ENCODE measurements around the gene SPATA6L. TPM values are rescaled to one million over a fixed set of nuclear protein-coding genes. Genes with fewer than 3 reads are reported as not detected.

SPATA6L gene
- total and polyA plus RNA-seq, 2 experiments from 2014 or later: 1.7 to 1.9 TPM

- TF ChIP-seq REST (IDR thresholded peaks at IDR 0.05; ENCODE audit: unreplicated experiment): no peak
- TF ChIP-seq ZNF331 (CRISPR knock-in tag; IDR thresholded peaks at IDR 0.05; ENCODE audit: low read depth): no peak
- TF ChIP-seq STAT1 (IDR thresholded peaks at IDR 0.05; ENCODE audit: unreplicated experiment): no peak
Measured at GRCh38 chr9:4581861-4582565, 84.3 kb downstream of the SPATA6L start (continued).

- no peak overlapping the region for H2AFZ ChIP-seq
- Mint-ChIP-seq H3K27me3 (ENCODE audit: insufficient read depth, low read depth, poor library complexity) (no peaks in the 10 kb centered on the region), H3K27ac (no peak overlapping the region), H3K36me3 (ENCODE audit: low read depth) (no peaks in the 10 kb centered on the region), H3K4me3 (no peak overlapping the region), H3K4me1 (no peaks in the 10 kb centered on the region), H3K9me3 (no peaks in the 10 kb centered on the region)
- H3K4me3 ChIP-seq: no peak overlapping the region
- no peaks in the 10 kb centered on the region for H3K36me3 ChIP-seq (ENCODE audit: insufficient read depth)
- no peaks in the 10 kb centered on the region for H3F3A ChIP-seq (replicated peaks; ENCODE audit: low read depth)
- no peak overlapping the region for H3K27ac ChIP-seq (ENCODE audit: low read depth)
- no peaks in the 10 kb centered on the region for H3K9me2 ChIP-seq (ENCODE audit: insufficient read depth)
- no peak for DNase-seq (ENCODE audit: low spot score)
- H3K4me2 ChIP-seq: no peak overlapping the region
- no peaks in the 10 kb centered on the region for H4K20me1 ChIP-seq (replicated peaks; ENCODE audit: insufficient read depth)
- H3K79me2 ChIP-seq (replicated peaks; ENCODE audit: insufficient read depth): no peaks in the 10 kb centered on the region
- no peak for ATAC-seq
- H3K27me3 ChIP-seq (ENCODE audit: insufficient read depth): no peaks in the 10 kb centered on the region
- no peaks in the 10 kb centered on the region for H3K4me1 ChIP-seq (ENCODE audit: insufficient read depth)
- TF ChIP-seq JUNB (IDR thresholded peaks at IDR 0.05; ENCODE audit: unreplicated experiment) (no peak), POLR2AphosphoS5 (IDR thresholded peaks at IDR 0.05; ENCODE audit: low read depth) (no peak), ZNF114 (CRISPR knock-in tag; IDR thresholded peaks at IDR 0.05) (no peak), REST (IDR thresholded peaks at IDR 0.05; ENCODE audit: unreplicated experiment) (no peak), ETS1 (IDR thresholded peaks at IDR 0.05) (no peak), CREB1 (CRISPR knock-in tag; IDR thresholded peaks at IDR 0.05; ENCODE audit: low read depth) (no peak), ZNF462 (CRISPR knock-in tag; IDR thresholded peaks at IDR 0.05) (no peak)
Measured at GRCh38 chr9:4581035-4581760, 85.1 kb downstream of the SPATA6L start.
